Keratinocyte (primary cell): ENCODE measurements around the gene PGPEP1. TPM values are rescaled to one million over a fixed set of nuclear protein-coding genes. Genes with fewer than 3 reads are reported as not detected.

Experiments
- DNase-seq: peaks from one replicate; pipeline ENCODE4 v3.0.0-alpha.2; 2011; ENCODE audit warnings: low read depth, missing footprints, low spot score
- FAIRE-seq: peaks from 2 replicates; lab custom pipeline; 2011; peaks lifted over from hg19 to GRCh38; lab: Jason Lieb, UNC
- H2AFZ ChIP-seq: 2 replicates; pipeline ENCODE4 v1.6.0; 2012; ENCODE audit warnings: low read length, control low read depth, inconsistent platforms; ENCODE audit not compliant: control insufficient read depth
- H3K27ac ChIP-seq: 2 replicates; pipeline ENCODE4 v1.5.1; 2011; ENCODE audit warnings: low read length; ENCODE audit not compliant: control insufficient read depth, insufficient read depth
- H3K27me3 ChIP-seq: 3 replicates; pipeline ENCODE4 v1.6.0; 2011; ENCODE audit warnings: low read length; ENCODE audit not compliant: control insufficient read depth, insufficient read depth; ENCODE audit errors: extremely low read depth
- H3K36me3 ChIP-seq, 2 experiments: 2 replicates in 1 of 2; 3 replicates in 1 of 2; pipeline ENCODE4 v1.5.1; 2011; ENCODE audit warnings: low read length in 2 of 2, mild to moderate bottlenecking in 1 of 2; ENCODE audit not compliant: control insufficient read depth in 2 of 2, insufficient read depth in 2 of 2; ENCODE audit errors: extremely low read depth in 1 of 2
- H3K4me1 ChIP-seq: 3 replicates; pipeline ENCODE4 v1.5.1; 2011; ENCODE audit warnings: low read length; ENCODE audit not compliant: control insufficient read depth, insufficient read depth; ENCODE audit errors: extremely low read depth
- H3K4me2 ChIP-seq: 3 replicates; pipeline ENCODE4 v1.6.0; 2011; ENCODE audit warnings: low read depth, low read length; ENCODE audit not compliant: control insufficient read depth, insufficient read depth; ENCODE audit errors: extremely low read depth
- H3K4me3 ChIP-seq, 3 experiments: fragments of 200-600 bp in 1 of 3; sonication (generic) in 1 of 3; 2 replicates in 2 of 3; 3 replicates in 1 of 3; pipeline ENCODE4 v1.5.1; 2011 to 2016; ENCODE audit warnings: low read length in 3 of 3, mild to moderate bottlenecking in 3 of 3, control low read depth in 2 of 3, inconsistent platforms in 1 of 3, low read depth in 1 of 3, mixed read lengths in 1 of 3, mixed run types in 1 of 3, moderate library complexity in 1 of 3; ENCODE audit not compliant: control insufficient read depth in 2 of 3, insufficient read depth in 2 of 3; ENCODE audit errors: extremely low read depth in 1 of 3
- H3K79me2 ChIP-seq: 2 replicates; pipeline ENCODE4 v1.6.0; 2012; ENCODE audit warnings: low read length; ENCODE audit not compliant: control insufficient read depth, insufficient read depth
- H3K9ac ChIP-seq: 3 replicates; pipeline ENCODE4 v1.6.0; 2011; ENCODE audit warnings: low read length; ENCODE audit not compliant: control insufficient read depth, insufficient read depth; ENCODE audit errors: extremely low read depth
- H3K9me1 ChIP-seq: 3 replicates; pipeline ENCODE4 v1.6.0; 2011; ENCODE audit warnings: low read length; ENCODE audit not compliant: control insufficient read depth, insufficient read depth; ENCODE audit errors: extremely low read depth
- H3K9me3 ChIP-seq: 2 replicates; pipeline ENCODE4 v1.5.1; 2012; ENCODE audit warnings: low read depth, low read length; ENCODE audit not compliant: control insufficient read depth
- H4K20me1 ChIP-seq: 3 replicates; pipeline ENCODE4 v1.6.0; 2011; ENCODE audit warnings: low read length; ENCODE audit not compliant: control insufficient read depth, insufficient read depth; ENCODE audit errors: extremely low read depth
- EZH2 ChIP-seq: IDR thresholded peaks from one replicate; pipeline ENCODE4 v1.6.1; 2012; ENCODE audit warnings: inconsistent platforms, mild to moderate bottlenecking, low read length, moderate library complexity
- dilution Hi-C: fragments of 300-500 bp; cut with MboI; formaldehyde crosslinking; loops from one replicate; pipeline ENCODE4 v1.7.0; 2020; ENCODE audit warnings: low sequenced_read_pairs; ENCODE audit not compliant: extremely low pct_ligation_motif_present
- polyA plus RNA-seq, 5 experiments: library from polyadenylated mRNA; depleted of rRNA in 3 of 5; stranded (reverse) in 3 of 5; stranded (forward) in 1 of 5; unstranded in 1 of 5; fragments of >200 nt; gene quantifications; 1 replicate in 1 of 5; 2 replicates in 3 of 5; 3 replicates in 1 of 5; pipeline versions ENCODE4 v1.2.1 to v1.2.3, GENCODE V29; 2011 to 2012; ENCODE audit warnings: missing spikeins in 2 of 5, low read depth in 1 of 5, low replicate concordance in 1 of 5
- TF ChIP-seq, protein P1 (sequence below), 3 experiments: IDR thresholded peaks in 1 of 3; conservative IDR thresholded peaks in 1 of 3; optimal IDR thresholded peaks in 1 of 3; 2 replicates in 2 of 3; 3 replicates in 1 of 3; pipeline versions ENCODE3 to v1.5.1; 2011; ENCODE audit warnings: low read length in 3 of 3, mild to moderate bottlenecking in 3 of 3, moderate library complexity in 2 of 3, control low read depth in 1 of 3, inconsistent platforms in 1 of 3; ENCODE audit not compliant: insufficient read depth in 2 of 3; ENCODE audit errors: extremely low read depth in 1 of 3

Gene PGPEP1
- polyA plus RNA-seq, 1 donor (not counting 4 experiments of a cell fraction or from before 2014, with no cell fraction given) = 5.6 TPM

DNA sequence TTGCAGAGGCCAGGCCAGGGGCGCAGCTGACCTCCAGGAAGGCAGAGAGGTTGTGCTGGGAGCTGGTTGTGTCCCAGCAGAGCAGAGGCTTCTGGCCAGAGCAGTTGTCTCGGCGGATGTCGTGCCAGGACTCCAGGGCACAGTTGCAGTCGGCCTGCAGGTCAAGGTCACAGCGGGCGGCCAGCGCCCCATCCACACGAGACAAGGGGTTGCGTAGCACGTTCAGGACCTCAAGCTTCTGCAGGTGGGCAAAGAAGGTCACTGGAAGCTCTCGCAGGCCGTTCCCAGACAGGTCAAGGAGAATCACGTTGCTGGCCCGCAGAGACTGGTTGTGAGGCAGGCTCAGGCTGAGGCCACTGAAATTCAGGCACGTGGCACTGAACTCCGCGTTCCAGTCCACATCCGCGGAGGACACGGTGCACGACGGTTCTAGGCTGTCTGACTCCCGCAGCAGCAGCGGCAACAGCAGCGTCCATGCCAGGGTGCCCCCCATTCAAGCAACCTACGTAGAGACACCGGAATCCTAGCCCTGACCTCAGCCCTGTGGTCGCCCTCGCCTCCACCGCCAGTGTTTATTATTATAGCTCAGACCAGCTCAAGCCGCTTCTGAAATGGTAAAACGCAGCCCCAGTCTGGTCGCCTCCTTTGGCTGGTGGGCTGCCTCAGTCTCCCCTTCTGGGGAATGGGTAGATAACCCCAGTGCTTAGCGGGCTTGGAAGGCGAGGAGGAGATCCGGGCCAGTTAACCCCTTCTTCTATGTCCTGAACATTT is 56.3 kb downstream of the PGPEP1 start:
- peaks cover 7% of the 10 kb centered on the region for H3K4me1 ChIP-seq
- H3K9me3 ChIP-seq = no peaks in the 10 kb centered on the region
- no peaks in the 10 kb centered on the region for H4K20me1 ChIP-seq
- H3K36me3 ChIP-seq = no peaks in the 10 kb centered on the region
- dilution Hi-C loops = no loop called here
- no peak overlapping the region for H3K9ac ChIP-seq
- no peaks in the 10 kb centered on the region for H3K79me2 ChIP-seq
- DNase-seq (no peak), FAIRE-seq (no peak)
- H3K4me2 ChIP-seq = no peak overlapping the region
- H3K27me3 ChIP-seq = peaks cover 27% of the 10 kb centered on the region
- no peak overlapping the region for H3K4me3 ChIP-seq
- H3K9me1 ChIP-seq = no peaks in the 10 kb centered on the region
- H3K27ac ChIP-seq = no peak overlapping the region
- no peak overlapping the region for H2AFZ ChIP-seq
- no peak for TF ChIP-seq EZH2
- TF ChIP-seq, protein P1, sequence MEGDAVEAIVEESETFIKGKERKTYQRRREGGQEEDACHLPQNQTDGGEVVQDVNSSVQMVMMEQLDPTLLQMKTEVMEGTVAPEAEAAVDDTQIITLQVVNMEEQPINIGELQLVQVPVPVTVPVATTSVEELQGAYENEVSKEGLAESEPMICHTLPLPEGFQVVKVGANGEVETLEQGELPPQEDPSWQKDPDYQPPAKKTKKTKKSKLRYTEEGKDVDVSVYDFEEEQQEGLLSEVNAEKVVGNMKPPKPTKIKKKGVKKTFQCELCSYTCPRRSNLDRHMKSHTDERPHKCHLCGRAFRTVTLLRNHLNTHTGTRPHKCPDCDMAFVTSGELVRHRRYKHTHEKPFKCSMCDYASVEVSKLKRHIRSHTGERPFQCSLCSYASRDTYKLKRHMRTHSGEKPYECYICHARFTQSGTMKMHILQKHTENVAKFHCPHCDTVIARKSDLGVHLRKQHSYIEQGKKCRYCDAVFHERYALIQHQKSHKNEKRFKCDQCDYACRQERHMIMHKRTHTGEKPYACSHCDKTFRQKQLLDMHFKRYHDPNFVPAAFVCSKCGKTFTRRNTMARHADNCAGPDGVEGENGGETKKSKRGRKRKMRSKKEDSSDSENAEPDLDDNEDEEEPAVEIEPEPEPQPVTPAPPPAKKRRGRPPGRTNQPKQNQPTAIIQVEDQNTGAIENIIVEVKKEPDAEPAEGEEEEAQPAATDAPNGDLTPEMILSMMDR (optimal IDR thresholded peaks at IDR 0.05 in 1 of 3, IDR thresholded peaks at IDR 0.05 in 1 of 3, conservative IDR thresholded peaks at IDR 0.05 in 1 of 3; ENCODE audit: extremely low read depth in 1 of 3, insufficient read depth in 2 of 3, low read length in 3 of 3) = no peak

DNA sequence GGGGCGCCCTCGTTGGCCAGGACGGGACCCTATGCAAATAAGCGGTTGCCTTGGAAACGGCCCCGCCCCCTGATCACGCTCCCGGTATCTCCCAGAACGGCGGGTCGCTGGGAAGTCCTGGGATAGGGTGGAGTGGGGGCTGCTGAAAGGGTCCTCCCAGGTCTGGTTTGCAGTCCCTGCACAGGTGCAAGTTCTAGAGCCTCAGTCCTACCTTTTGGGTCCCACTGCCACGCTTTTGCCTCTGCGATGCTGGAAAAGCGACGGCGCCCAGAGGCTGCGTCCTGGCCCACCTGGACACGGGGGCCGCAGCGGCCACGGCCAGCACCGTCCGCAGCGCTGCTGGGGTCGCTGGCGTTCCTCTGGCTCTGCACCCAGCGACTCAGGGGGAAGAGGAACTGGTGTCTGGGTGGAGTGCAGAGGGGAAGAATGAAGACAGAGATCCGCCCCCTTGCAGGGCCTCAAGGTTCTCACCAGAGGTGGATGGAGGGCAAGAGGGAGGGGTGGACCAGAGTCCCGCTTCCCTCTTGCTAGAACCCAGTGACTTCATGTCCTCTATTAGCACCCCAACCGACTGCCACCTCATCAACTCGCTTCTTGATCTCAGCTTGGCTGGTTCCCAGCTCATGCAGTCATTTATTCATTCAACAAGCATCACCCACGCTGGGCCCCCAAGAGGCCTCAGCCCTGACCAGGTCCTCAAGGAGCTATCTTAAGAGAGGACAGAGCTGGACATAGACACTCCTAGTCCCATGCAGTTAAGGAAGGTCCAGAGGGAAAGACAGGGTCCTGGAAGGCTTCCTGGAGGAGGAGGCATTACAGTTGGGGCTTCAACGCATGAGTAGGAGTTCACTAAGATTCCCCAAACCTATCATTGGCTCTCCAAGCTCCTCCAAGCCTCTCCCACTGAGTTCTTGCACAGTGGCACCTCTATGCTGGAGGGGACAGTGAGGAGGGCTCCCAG is 57.1 kb downstream of the PGPEP1 start, which contains the start of gene LRRC25:
Gene LRRC25 (minus strand): TSS at position 381 of the 961 bp plus-strand sequence. CDS start 659 bp downstream, outside the sequence.
- FAIRE-seq = no peak
- Histone ChIP-seq H3K27me3 (peaks cover 27% of the 10 kb centered on the region), H3K36me3 (no peaks in the 10 kb centered on the region), H2AFZ (no peak within 1 kb of the TSS), H3K27ac (no peak within 1 kb of the TSS), H3K4me1 (peaks cover 7% of the 10 kb centered on the region), H3K4me2 (no peak within 1 kb of the TSS), H3K4me3 (no peak within 1 kb of the TSS), H4K20me1 (no peaks in the 10 kb centered on the region), H3K9me3 (no peaks in the 10 kb centered on the region), H3K79me2 (no peaks in the 10 kb centered on the region), H3K9me1 (no peaks in the 10 kb centered on the region), H3K9ac (no peak within 1 kb of the TSS)
- TF ChIP-seq EZH2 = no peak
- no peak for DNase-seq
- dilution Hi-C loops = no loop called here
